NCI-H1092 (cell line): ENCODE data around the gene SEC31B.

ENCODE experiments used
- DNase-seq: peaks from one replicate; lab custom pipeline; 2025; lab: John Stamatoyannopoulos, UW

Gene SEC31B

DNA sequence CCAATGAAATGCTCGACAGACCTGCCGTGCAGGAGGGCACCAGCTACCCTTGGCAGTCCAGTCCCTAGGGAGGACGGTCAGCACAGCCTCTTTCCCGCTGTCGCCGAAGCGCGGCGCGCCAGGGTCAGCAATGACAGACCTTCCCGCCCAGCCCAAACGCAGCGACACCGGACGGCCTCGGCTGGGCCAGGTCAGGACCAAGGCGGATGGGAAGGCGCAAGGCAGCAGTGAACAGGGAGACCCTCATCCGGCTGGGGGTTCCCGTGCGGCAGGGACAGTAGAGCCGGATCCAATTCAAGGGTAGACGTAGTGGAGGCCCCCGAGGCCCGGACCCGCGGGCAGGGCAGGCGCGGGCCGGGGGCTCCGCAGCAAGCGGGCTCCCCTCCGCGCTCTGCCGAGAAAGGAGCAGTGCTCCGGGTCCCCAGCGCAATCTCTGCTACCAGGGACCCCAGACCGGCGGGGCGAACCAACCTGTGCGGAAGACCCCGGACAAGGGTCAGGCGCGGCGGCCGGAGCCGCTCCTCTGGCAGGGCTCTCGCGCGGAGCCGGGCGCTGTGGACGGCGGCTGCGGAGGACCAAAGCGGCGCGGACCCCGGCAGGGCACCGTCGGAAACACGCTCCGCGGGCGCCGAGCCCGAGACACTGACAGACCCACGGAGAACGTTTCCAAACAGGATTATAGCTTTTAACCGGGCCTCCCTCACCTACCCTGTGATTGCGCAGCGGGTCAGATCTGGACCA lies at the start of gene SEC31B:
TSS of gene SEC31B (minus strand) at position 551 of the 741 bp plus-strand sequence. CDS start 2,909 bp downstream, outside the sequence.
- DNase-seq = no peak

GRCh38 chr10:100568912-100569311 lies 49.3 kb upstream of the SEC31B start:
- DNase-seq = no peak

DNA sequence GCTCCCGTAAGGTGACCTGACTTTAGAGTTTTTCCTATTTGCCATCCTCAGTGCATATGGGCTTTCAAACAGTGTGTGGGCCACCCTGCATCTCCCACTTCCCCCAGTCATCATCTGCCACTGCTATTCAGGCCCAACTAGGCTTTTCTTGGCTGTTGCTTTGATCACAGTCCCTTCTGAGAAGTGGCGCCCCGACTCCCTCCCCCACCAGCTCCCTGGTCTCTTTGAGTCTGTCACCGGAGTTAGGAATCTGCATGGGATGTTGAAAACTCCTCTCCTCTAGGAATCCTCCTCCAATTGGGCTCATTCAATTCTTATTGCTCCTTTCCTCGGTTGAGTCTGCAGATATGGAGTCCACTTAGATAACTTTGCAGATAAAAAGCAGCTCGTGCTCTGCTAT lies 48.2 kb upstream of the SEC31B start:
- DNase-seq = no peak

- DNase-seq = no peak
These were observed 47.6 kb upstream of the SEC31B start for GRCh38 chr10:100567249-100567648.

DNA sequence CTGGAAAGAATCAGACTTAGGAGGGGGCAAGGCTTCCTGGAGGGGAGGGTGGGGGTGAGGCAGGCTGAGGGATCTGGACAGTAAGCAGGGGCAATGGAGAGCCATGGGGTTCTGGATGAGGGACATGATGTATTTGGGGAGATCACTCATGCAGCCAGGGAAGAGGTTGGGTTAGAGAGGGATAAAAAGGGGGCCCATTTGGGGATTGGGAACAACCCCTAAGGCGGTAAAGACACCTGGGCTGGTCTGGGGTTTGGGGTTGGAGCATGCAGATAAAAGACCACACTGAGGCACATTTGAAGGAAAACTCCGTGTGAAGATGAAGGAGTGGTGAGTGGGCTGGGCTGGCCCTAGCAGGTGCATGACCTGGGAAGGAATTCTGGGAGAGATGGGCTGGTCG lies 46.9 kb upstream of the SEC31B start:
- no peak for DNase-seq

DNA sequence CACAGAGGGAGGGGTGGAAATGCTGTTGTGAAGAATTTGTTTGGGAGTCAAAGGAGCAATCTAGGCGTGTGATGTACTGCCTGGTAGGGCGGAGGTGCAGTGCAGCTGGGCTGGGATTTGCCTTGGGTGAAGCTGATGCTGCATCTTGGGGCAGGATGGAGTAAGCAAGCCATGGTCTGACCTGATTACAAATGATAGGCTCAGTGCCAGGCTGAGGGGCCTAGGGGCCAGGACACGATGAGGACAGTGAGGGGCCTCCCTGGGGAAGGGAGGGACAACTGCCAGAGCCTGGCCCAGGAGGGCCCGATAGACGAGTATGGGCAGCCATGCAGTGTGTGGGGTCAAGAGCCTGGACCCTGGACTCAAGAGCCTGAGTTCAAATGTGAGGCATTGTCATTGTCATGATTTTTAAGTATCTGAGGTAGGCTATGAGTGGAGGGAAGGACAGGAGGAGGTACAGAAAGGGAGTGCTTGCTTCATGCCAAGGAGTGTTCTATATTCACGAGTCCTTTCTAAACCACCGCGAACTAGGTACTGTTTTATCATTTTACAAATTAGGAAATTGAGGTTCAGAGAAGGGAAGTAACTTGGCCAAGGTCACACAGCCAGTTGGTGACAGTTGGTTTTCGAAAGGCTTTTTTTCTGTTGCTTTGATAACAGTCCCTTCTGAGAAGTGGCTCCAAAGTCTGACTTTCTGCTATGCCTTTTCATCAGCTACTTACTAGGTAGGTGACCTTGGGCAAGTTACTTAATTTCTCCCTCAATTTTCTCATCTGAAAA lies 45.7 kb upstream of the SEC31B start:
- DNase-seq = no peak

GRCh38 chr10:100562008-100562672 lies 42.5 kb upstream of the SEC31B start:
- DNase-seq = peak; percentile 36

DNA sequence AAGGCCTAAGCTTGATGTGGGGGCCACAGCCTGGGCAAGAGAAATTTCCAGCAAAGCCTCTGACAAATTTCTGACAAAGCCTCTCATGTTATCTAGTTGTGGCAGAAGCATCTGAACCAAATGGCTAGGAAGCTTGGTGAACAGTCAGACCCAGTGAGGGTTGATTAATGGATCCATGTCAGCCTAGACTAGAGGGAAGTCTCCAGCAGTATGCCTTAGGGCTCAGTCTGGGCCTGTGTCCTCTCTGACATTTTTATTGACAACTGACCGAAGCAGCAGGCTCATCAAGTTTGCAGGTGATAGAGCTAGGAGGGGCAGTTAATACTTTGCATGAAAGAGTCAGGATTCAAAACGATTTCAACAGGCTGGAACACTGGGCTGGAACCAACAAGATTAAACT lies 41.3 kb upstream of the SEC31B start:
- no peak for DNase-seq

DNA sequence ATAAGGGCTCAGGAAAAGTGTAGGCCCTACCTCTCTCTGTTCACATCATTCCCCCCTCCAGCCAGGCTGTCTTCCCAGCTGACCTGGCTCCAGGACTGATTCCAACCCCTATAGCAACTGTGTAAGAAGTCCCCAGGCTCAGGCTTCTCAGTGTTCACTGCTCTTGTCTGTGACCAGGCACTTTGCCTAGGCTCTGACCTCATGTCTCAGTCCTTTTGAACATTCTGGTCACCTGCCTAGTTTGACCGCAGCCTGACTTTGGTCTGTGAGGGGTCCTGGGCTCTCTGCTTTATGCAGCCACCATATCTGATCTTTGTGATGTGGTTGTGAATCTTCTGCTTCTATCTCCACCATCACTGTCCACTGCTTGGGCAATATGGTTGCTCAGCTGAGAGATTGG lies 40.6 kb upstream of the SEC31B start:
- no peak for DNase-seq

DNA sequence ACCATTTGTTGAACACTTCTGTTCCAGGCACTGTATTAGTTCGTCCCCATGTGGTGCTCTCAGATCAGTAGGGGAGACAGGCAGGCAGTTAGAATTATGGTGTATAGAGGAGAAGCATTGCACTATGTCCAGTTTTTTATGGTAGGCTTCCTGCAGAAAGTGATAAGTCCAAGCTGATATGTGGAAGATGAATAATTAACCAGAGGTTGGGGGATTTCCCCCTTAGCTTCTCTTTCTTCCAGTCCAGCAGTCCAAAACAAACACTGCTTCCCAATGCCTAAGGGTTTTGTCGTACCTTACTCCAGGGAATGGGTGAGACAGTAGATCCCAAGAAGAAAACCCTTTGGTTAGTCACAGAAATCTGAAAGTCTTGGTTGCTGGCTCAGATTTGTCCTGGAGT lies 35.2 kb upstream of the SEC31B start:
- no peak for DNase-seq

GRCh38 chr10:100553929-100554328 lies 34.3 kb upstream of the SEC31B start:
- DNase-seq = no peak

DNA sequence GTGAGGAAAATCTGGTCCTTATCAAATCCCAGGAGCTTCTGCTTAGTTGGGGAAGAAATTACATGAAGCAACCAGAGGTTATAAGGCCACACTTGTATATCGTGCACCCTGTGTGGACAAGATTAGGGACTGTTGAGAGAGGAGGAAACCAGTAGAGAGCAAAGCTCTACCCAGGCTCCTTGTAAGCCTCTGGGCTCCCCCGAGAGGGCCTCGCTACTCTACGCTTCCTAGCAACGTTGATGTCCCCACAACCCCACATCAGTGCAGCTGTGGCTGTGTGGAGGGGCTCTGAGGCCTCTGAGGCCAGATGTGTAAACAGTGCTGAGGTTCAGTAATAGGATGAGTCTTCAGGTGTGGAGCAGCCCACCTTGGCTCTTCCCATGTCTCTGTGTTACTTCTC lies 32.1 kb upstream of the SEC31B start:
- no peak for DNase-seq

DNA sequence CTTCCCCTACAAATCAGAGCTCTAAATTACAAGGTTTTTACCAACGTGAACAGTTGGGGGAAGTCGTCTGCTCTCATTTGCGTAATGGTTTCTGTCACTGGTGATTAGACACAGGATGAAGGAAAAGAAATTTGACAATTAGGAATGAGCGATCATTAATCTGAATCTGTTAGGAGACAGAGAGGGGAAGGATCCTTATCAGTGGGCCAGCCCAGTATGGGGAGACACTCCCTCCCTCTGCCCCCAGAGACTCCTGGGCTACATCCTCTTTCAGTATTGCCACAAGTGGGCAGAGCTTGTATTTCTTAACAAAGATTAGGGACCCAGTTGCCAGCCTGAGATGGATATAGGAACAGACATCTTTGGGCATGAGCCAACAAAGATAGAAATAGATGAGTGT lies 31.5 kb upstream of the SEC31B start:
- DNase-seq = no peak

DNA sequence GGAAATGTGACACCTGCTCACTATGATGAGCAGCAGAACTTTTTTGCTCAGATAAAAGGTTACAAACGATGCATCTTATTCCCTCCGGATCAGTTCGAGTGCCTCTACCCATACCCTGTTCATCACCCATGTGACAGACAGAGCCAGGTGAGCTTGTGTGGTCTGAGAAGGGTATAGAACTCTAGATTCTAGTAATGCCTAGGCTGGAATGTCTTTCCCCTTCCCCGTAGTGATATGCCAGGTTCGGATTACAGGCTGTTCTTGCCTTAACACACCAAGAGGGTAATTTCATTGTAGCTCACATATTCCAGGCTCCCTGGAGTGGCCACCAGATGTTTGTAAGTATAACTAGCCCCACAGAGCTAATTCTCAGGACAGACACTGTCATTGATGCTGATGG lies 25.3 kb upstream of the SEC31B start:
- DNase-seq = no peak

DNA sequence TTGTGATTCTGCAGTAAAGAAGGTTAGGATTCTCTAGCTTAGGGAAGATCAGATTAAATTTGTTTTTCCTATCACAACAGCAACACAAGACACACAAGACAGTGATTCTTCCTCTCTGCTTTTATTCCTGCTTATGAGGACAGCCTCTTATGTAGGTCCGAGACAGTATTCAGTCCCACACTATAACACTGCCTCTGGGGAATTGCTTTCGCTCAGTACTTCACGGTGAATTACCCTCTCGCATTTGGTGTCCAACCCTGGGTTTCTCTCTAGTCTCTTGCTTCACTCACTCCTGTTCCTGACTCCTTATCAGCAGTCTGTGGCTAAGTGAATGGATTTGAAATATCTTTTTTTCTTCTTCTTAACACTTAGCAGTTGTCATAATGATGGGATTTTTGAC lies 17.8 kb upstream of the SEC31B start:
- no peak for DNase-seq

DNA sequence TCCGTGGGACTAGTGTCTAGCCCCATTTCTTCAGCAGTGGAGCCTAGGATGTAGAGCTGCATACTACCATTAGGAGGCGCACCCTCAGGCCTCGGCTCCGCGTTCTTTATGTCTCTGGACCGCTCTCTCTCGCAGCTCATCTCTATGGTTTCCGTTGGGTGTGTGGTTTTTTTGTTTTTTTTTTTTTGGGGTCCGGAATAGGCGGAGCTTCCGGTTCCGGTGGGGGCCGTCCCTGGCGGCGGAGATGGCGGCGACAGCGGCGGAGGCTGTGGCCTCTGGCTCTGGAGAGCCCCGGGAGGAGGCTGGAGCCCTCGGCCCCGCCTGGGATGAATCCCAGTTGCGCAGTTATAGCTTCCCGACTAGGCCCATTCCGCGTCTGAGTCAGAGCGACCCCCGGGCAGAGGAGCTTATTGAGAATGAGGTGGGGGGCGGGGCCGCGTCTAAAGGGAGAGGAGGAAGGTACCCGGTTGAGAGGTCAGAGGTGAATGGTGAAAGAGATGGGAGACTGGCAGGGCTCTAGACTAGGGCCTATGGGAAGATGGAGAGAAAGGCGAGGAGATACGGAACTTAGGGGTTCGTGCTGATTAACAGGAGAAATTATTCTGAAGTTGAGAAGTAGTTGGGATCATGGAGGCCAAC lies 16.2 kb upstream of the SEC31B start, which contains the start of gene HIF1AN:
TSS of gene HIF1AN (plus strand) at position 229 of the 639 bp plus-strand sequence. CDS start at position 245, 16 bp downstream.
- peak; percentile 90 for DNase-seq

DNA sequence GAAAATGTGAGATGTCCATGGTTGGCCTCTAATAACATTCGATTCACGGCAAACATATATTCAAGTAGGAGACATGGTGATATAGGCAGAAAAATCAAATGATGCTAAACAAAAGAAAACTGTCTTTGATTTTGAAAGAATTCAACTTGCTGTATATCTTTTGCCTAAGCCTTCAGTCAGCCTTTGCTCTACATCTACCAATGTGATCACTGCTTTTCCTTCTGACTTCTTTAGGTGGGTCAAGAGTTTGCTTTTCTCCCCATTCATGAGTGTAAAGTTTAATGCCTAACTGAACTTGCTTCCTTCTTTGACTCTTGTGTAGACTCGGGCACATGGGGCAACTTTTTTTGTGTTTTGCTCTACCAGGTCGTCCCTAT lies 15.7 kb upstream of the SEC31B start:
- no peak for DNase-seq

GRCh38 chr10:100534726-100535125 lies 15.1 kb upstream of the SEC31B start:
- no peak for DNase-seq

DNA sequence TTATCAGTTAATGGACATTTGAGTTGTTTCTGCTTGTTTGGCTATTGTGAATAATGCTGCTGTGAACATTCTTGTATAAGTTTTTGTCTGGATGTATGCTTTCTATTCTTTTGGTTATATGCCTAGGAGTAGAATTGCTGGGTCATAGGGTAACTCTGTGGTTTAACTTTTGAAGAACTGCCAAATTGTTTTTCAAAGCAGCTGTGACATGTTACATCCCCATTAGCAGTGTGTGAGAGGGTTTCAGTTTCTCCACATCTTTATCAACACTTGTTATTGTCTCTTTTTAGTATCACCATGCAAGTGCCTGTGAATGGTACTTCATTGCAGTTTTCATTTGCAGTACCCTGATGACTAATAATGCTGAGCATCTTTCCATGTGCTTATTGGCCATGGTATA lies 12.1 kb upstream of the SEC31B start:
- DNase-seq = no peak

- DNase-seq = peak; percentile 78
These were observed 10.0 kb upstream of the SEC31B start, which contains the start of gene NDUFB8 for GRCh38 chr10:100529475-100530298. Gene NDUFB8, minus strand, starts transcription at chr10:100529871. Its CDS starts 20 bp downstream, at chr10:100529851.

DNA sequence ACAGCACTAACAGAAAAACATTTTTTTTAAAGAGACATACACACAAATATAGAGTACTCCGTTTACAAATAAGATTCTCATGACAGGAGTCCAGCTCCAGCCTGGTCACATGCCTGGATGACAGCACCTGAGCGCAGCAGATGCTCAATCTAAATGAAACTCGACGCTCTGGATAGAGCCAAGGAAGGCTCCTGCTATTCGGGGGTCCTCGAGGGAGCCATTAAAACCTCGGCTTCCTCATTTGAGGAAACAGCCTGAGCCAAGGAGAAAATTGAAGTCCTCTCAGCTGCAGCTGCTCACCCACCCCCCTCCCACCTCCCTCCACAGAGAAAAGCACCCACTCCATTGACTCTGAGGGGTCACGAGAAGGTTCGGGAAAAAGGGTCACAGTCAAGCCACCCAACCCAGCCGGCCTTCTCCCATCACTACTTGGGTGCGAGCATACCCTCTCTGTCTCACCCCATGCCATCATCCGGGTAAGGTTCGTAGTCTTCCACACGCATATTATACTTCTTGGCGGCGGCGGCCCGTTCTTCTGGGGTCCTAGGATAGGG lies 9.3 kb upstream of the SEC31B start:
- DNase-seq = no peak
